Calu3 (cell line): Measurements from ENCODE around the gene TUBB2A. TPM values are rescaled to one million over a fixed set of nuclear protein-coding genes. Genes with fewer than 3 reads are reported as not detected.

ENCODE experiments used
- BruUV-seq: library from RNA; stranded (reverse); fragments of 400-500 nt; replicated peaks from 2 replicates; lab custom pipeline; 2021; lab: Mats Ljungman, UMichigan
- CTCF ChIA-PET: fragments of 300-600 bp; sonication (Branson Sonifier 250); formaldehyde crosslinking; loops from one replicate; lab custom pipeline; 2022; ENCODE audit warnings: antibody characterized with exemption; lab: Charles Lee
- DNase-seq: peaks from one replicate; pipeline ENCODE4 v3.0.0; 2022
- H3K27ac Mint-ChIP-seq: one replicate; pipeline ENCODE4 v1.8.0; 2022; ENCODE audit warnings: mixed read lengths; ENCODE audit not compliant: unreplicated experiment
- H3K27me3 Mint-ChIP-seq: one replicate; pipeline ENCODE4 v1.8.0; 2022; ENCODE audit warnings: mixed read lengths; ENCODE audit not compliant: unreplicated experiment
- H3K36me3 Mint-ChIP-seq: one replicate; pipeline ENCODE4 v1.8.0; 2022; ENCODE audit warnings: mild to moderate bottlenecking, moderate library complexity, mixed read lengths; ENCODE audit not compliant: insufficient read depth, unreplicated experiment
- H3K4me1 Mint-ChIP-seq: one replicate; pipeline ENCODE4 v1.8.0; 2022; ENCODE audit warnings: mild to moderate bottlenecking, low read depth, mixed read lengths; ENCODE audit not compliant: unreplicated experiment
- H3K4me3 Mint-ChIP-seq: one replicate; pipeline ENCODE4 v1.8.0; 2022; ENCODE audit warnings: mild to moderate bottlenecking, low read depth, moderate library complexity, mixed read lengths; ENCODE audit not compliant: unreplicated experiment
- H3K9me3 Mint-ChIP-seq: one replicate; pipeline ENCODE4 v1.8.0; 2022; ENCODE audit warnings: low read depth, mixed read lengths; ENCODE audit not compliant: unreplicated experiment
- CTCF ChIP-seq: fragments of 200-600 bp; IDR thresholded peaks from one replicate; pipeline ENCODE4 v1.8.0; 2022; ENCODE audit warnings: antibody characterized with exemption; ENCODE audit not compliant: unreplicated experiment
- intact Hi-C: fragments of 100-400 bp; cut with micrococcal nuclease; formaldehyde crosslinking; loops from one replicate; pipeline ENCODE4 v1.10.0; 2022; ENCODE audit not compliant: unreplicated experiment
- total RNA-seq: library from RNA; stranded (reverse); gene quantifications from 2 replicates; pipeline ENCODE4 v1.2.3, GENCODE V29; 2022

The TUBB2A gene
- total RNA-seq, 1 experiment from 2014 or later, result 17.6 TPM

- Mint-ChIP-seq H3K9me3 (no peaks in the 10 kb centered on the region), H3K4me1 (no peaks in the 10 kb centered on the region), H3K27ac (no peak overlapping the region), H3K36me3 (peaks cover 19% of the 10 kb centered on the region), H3K4me3 (no peak overlapping the region), H3K27me3 (no peaks in the 10 kb centered on the region)
- BruUV-seq, result no TSS peak
- no peak for DNase-seq
- no peak for TF ChIP-seq CTCF
- CTCF ChIA-PET, result no interaction called here
- intact Hi-C loops, result no loop called here
Measured at GRCh38 chr6:3109761-3110160, 47.6 kb downstream of the TUBB2A start.

GRCh38 chr6:3108746-3109414, 48.5 kb downstream of the TUBB2A start:
- Mint-ChIP-seq H3K4me3 (no peak overlapping the region), H3K4me1 (no peaks in the 10 kb centered on the region), H3K9me3 (no peaks in the 10 kb centered on the region), H3K27me3 (no peaks in the 10 kb centered on the region), H3K36me3 (peaks cover 23% of the 10 kb centered on the region), H3K27ac (no peak overlapping the region)
- no TSS peak for BruUV-seq
- intact Hi-C loops, result no loop called here
- no peak for TF ChIP-seq CTCF
- DNase-seq, result no peak
- CTCF ChIA-PET, result no interaction called here

Other genes starting within 250 kb of the TUBB2A start
- 53.1 and 60.9 TPM in 2 replicates for gene SERPINB6, start 186.0 kb downstream of the TUBB2A start, total RNA-seq
- 11.5 and 12.0 TPM in 2 replicates for gene NQO2, start 157.7 kb downstream of the TUBB2A start, total RNA-seq
- gene RIPK1, start 89.0 kb downstream of the TUBB2A start, total RNA-seq, result 11.5 and 11.6 TPM in 2 replicates
- 15.1 and 18.4 TPM in 2 replicates for gene BPHL, start 38.8 kb downstream of the TUBB2A start, total RNA-seq
- 2.5 and 3.0 TPM in 2 replicates for gene TUBB2B, start 70.1 kb upstream of the TUBB2A start, total RNA-seq
- 17.6 and 17.8 TPM in 2 replicates for gene PSMG4, start 101.4 kb upstream of the TUBB2A start, total RNA-seq